Measurements from ENCODE around the gene FAM209A. TPM values are rescaled to one million over a fixed set of nuclear protein-coding genes. Genes with fewer than 3 reads are reported as not detected.
"Not testable (repeated sequence)": the region's sequence is repeated elsewhere in the genome, so short reads cannot be mapped to it uniquely, and the experiment has no call there.

The FAM209A gene
- total and polyA plus RNA-seq, 7 donors = 0.45 to 1.4 TPM; not detected in 5

DNA sequence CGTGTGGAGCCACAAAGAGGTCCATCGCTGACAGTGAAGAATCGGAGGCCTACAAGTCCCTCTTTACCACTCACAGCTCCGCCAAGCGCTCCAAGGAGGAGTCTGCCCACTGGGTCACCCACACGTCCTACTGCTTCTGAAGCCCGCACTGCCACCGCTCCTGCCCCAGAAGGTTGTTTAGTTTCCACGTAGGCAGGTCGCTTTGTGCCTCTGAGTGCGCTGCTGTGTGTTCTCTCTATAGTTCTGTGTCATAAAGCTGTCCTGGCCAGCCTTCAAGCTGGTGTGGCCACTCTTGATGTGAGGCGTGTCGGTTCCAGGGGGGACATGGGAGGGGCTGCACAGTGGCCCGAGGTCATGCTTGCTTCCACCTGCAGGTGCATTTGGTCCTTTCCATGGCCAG, 6.4 kb upstream of the FAM209A start:
- no peak for TF ChIP-seq POLR2AphosphoS5 (IDR thresholded peaks at IDR 0.05)
- TF ChIP-seq CTCF (IDR thresholded peaks at IDR 0.05) = no peak
- no peak for TF ChIP-seq POLR2A (IDR thresholded peaks at IDR 0.05)
- no peak for TF ChIP-seq EP300 (IDR thresholded peaks at IDR 0.05)
- peaks cover 10 to 57% (median 35%) of the 10 kb centered on the region in 4 donors for H3K36me3 ChIP-seq
- H3K27me3 ChIP-seq = no peaks in the 10 kb centered on the region
- no peak overlapping the region for H3K4me3 ChIP-seq
- intact Hi-C loops (cut with DNase I) = no loop called here
- no peak overlapping the region for H3K27ac ChIP-seq
- H3K4me1 ChIP-seq = peaks cover 0 to 37% (median 24%) of the 10 kb centered on the region in 4 donors
- 97% methylated on average over 14 of the region's 14 CpGs for WGBS, 2 donors
- no peak for DNase-seq
- peaks cover 0 to 13% (median 7%) of the 10 kb centered on the region in 4 donors for H3K9me3 ChIP-seq

GRCh38 chr20:56518721-56519398, 5.7 kb upstream of the FAM209A start:
- no peak overlapping the region for H3K27ac ChIP-seq
- H3K36me3 ChIP-seq = peaks cover 10 to 50% (median 29%) of the 10 kb centered on the region in 4 donors
- H3K4me1 ChIP-seq = peaks cover 0 to 31% (median 20%) of the 10 kb centered on the region in 4 donors
- no peak for DNase-seq
- WGBS, 2 donors = 96 to 97% methylated on average over 10 of the region's 10 CpGs
- intact Hi-C loops (cut with DNase I) = no loop called here
- H3K4me3 ChIP-seq = no peak overlapping the region
- TF ChIP-seq EP300 (IDR thresholded peaks at IDR 0.05) (no peak), POLR2AphosphoS5 (IDR thresholded peaks at IDR 0.05) (no peak), CTCF (IDR thresholded peaks at IDR 0.05) (no peak), POLR2A (IDR thresholded peaks at IDR 0.05) (no peak)
- H3K27me3 ChIP-seq = no peaks in the 10 kb centered on the region
- peaks cover 0 to 13% (median 7%) of the 10 kb centered on the region in 4 donors for H3K9me3 ChIP-seq

GRCh38 chr20:56519551-56519950, 5.0 kb upstream of the FAM209A start:
- Histone ChIP-seq H3K27ac (no peak overlapping the region), H3K4me3 (no peak overlapping the region), H3K4me1 (peaks cover 0 to 30% (median 20%) of the 10 kb centered on the region in 4 donors), H3K27me3 (no peaks in the 10 kb centered on the region), H3K36me3 (peaks cover 10 to 48% (median 29%) of the 10 kb centered on the region in 4 donors), H3K9me3 (peaks cover 0 to 13% (median 7%) of the 10 kb centered on the region in 4 donors)
- intact Hi-C loops (cut with DNase I) = no loop called here
- WGBS, 2 donors = 99% methylated on average over 10 of the region's 10 CpGs
- TF ChIP-seq CTCF (IDR thresholded peaks at IDR 0.05) = no peak
- TF ChIP-seq EP300 (IDR thresholded peaks at IDR 0.05) = no peak
- no peak for TF ChIP-seq POLR2A (IDR thresholded peaks at IDR 0.05)
- no peak for TF ChIP-seq POLR2AphosphoS5 (IDR thresholded peaks at IDR 0.05)
- no peak for DNase-seq

- no peak overlapping the region for H3K4me3 ChIP-seq
- H3K9me3 ChIP-seq = peaks cover 0 to 13% (median 7%) of the 10 kb centered on the region in 4 donors
- no peak overlapping the region for H3K27ac ChIP-seq
- peaks cover 10 to 48% (median 29%) of the 10 kb centered on the region in 4 donors for H3K36me3 ChIP-seq
- H3K4me1 ChIP-seq = peaks cover 0 to 24% (median 17%) of the 10 kb centered on the region in 4 donors
- no peak for TF ChIP-seq EP300 (IDR thresholded peaks at IDR 0.05)
- no peak for TF ChIP-seq CTCF (IDR thresholded peaks at IDR 0.05)
- no peak for TF ChIP-seq POLR2AphosphoS5 (IDR thresholded peaks at IDR 0.05)
- TF ChIP-seq POLR2A (IDR thresholded peaks at IDR 0.05) = no peak
- WGBS, 2 donors = 98% methylated on average over 10 of the region's 10 CpGs
- no peaks in the 10 kb centered on the region for H3K27me3 ChIP-seq
- no peak for DNase-seq
- intact Hi-C loops (cut with DNase I) = no loop called here
Observed at GRCh38 chr20:56520180-56520579, 4.4 kb upstream of the FAM209A start.

GRCh38 chr20:56520746-56521354, 3.7 kb upstream of the FAM209A start:
- H3K27me3 ChIP-seq; DNase-seq; intact Hi-C loops (cut with DNase I); H3K4me3 ChIP-seq; H3K27ac ChIP-seq: not testable (repeated sequence)
- Histone ChIP-seq H3K36me3 (peaks cover 10 to 48% (median 29%) of the 10 kb centered on the region in 4 donors), H3K4me1 (peaks cover 0 to 17% (median 12%) of the 10 kb centered on the region in 4 donors), H3K9me3 (peaks cover 0 to 13% (median 7%) of the 10 kb centered on the region in 4 donors)
- WGBS, 2 donors = 96 to 98% methylated on average over 13 of the region's 13 CpGs

Measured in sigmoid colon (tissue), 7 donors.